ENCODE data around the gene SCCPDH.

The SCCPDH gene

GRCh38 chr1:246748867-246749266, 24.7 kb downstream of the SCCPDH start:
- H3K36me3 ChIP-seq (ENCODE audit: control insufficient read depth in 2 of 2, insufficient read depth in 1 of 2, low read length in 2 of 2), result peaks cover 0 to 13% of the 10 kb centered on the region in 2 experiments; a peak in 1 of 3 replicates
- ChIA-PET POLR2A (no interaction called here), CTCF (interaction anchor here (0.5 to 0.7 kb wide), 2 partner anchors 12 to 49 kb away, joined by 3 read pairs; no protein-coding TSS in a partner anchor)
- no peak overlapping the region for H3K27ac ChIP-seq (ENCODE audit: extremely low read depth, low read depth, low read length)
- H3K9me3 ChIP-seq (ENCODE audit: control insufficient read depth, insufficient read depth, low read depth, low read length), result no peaks in the 10 kb centered on the region
- no peak for TF ChIP-seq EGR2 (tag by site-specific recombination; IDR thresholded peaks at IDR 0.05; ENCODE audit: low read depth)
- TF ChIP-seq ZNF776 (tag by site-specific recombination; IDR thresholded peaks at IDR 0.05; ENCODE audit: borderline replicate concordance), result no peak
- no peak for TF ChIP-seq ZBTB11 (tag by site-specific recombination; conservative IDR thresholded peaks at IDR 0.05; ENCODE audit: low read depth)
- no peak for TF ChIP-seq KLF7 (tag by site-specific recombination; IDR thresholded peaks at IDR 0.05; ENCODE audit: borderline replicate concordance)
- TF ChIP-seq ZNF473 (tag by site-specific recombination; IDR thresholded peaks at IDR 0.05), result no peak
- no peak overlapping the region for H3K4me3 ChIP-seq (ENCODE audit: low read depth, low read length)
- no peaks in the 10 kb centered on the region for H3K4me1 ChIP-seq (ENCODE audit: control insufficient read depth, insufficient read depth, low read length)

GRCh38 chr1:246750752-246751151, 26.5 kb downstream of the SCCPDH start:
- Histone ChIP-seq H3K4me1 (ENCODE audit: control insufficient read depth, insufficient read depth, low read length) (no peaks in the 10 kb centered on the region), H3K27ac (ENCODE audit: extremely low read depth, low read depth, low read length) (no peak overlapping the region), H3K4me3 (ENCODE audit: low read depth, low read length) (no peak overlapping the region), H3K36me3 (ENCODE audit: control insufficient read depth in 2 of 2, insufficient read depth in 1 of 2, low read length in 2 of 2) (peaks cover 0 to 3% of the 10 kb centered on the region in 2 experiments; a peak in 1 of 3 replicates), H3K9me3 (ENCODE audit: control insufficient read depth, insufficient read depth, low read depth, low read length) (no peaks in the 10 kb centered on the region)
- ChIA-PET CTCF (no interaction called here), POLR2A (no interaction called here)
- TF ChIP-seq ZBTB44 (tag by site-specific recombination; IDR thresholded peaks at IDR 0.05), result no peak
- TF ChIP-seq ZNF610 (tag by site-specific recombination; IDR thresholded peaks at IDR 0.05; ENCODE audit: borderline replicate concordance), result no peak
- no peak for TF ChIP-seq ZNF692 (tag by site-specific recombination; IDR thresholded peaks at IDR 0.05)
- no peak for TF ChIP-seq ZNF777 (tag by site-specific recombination; IDR thresholded peaks at IDR 0.05; ENCODE audit: borderline replicate concordance)
- TF ChIP-seq TCF7L2 (IDR thresholded peaks at IDR 0.05; ENCODE audit: borderline replicate concordance, low read depth, low read length), result no peak
- TF ChIP-seq EGR2 (tag by site-specific recombination; IDR thresholded peaks at IDR 0.05; ENCODE audit: low read depth), result no peak
- no peak for TF ChIP-seq ZNF121 (tag by site-specific recombination; IDR thresholded peaks at IDR 0.05)
- TF ChIP-seq PRDM4 (tag by site-specific recombination; IDR thresholded peaks at IDR 0.05), result no peak
- no peak for TF ChIP-seq PRDM2 (tag by site-specific recombination; IDR thresholded peaks at IDR 0.05; ENCODE audit: borderline replicate concordance)
- no peak for TF ChIP-seq CTCF (tag by site-specific recombination; IDR thresholded peaks at IDR 0.05)
- no peak for TF ChIP-seq SALL2 (tag by site-specific recombination; IDR thresholded peaks at IDR 0.05; ENCODE audit: borderline replicate concordance)

All from HEK293 (cell line).